CD4-positive, alpha-beta memory T cell (primary cell): Measurements from ENCODE around the gene SUPT6H. TPM values are rescaled to one million over a fixed set of nuclear protein-coding genes. Genes with fewer than 3 reads are reported as not detected.

Source experiments
- CTCF ChIA-PET: fragments of 350-600 bp; sonication (Branson Sonifier 250); formaldehyde crosslinking; loops from one replicate; lab custom pipeline; 2021; ENCODE audit warnings: inconsistent platforms; ENCODE audit not compliant: partially characterized antibody; lab: Charles Lee
- POLR2A ChIA-PET: fragments of 350-600 bp; sonication (Branson Sonifier 250); formaldehyde crosslinking; loops from one replicate; lab custom pipeline; 2021; ENCODE audit not compliant: partially characterized antibody; lab: Charles Lee
- DNase-seq, 5 donors: peaks; one replicate each; pipeline versions ENCODE4 v3.0.0 to v3.0.0-alpha.2; 2020 to 2022; ENCODE audit warnings: mixed read lengths in 1 of 5
- H3K27ac ChIP-seq: one replicate; pipeline ENCODE4 v1.7.0; 2013; ENCODE audit warnings: low read depth, low read length
- H3K27me3 ChIP-seq: 2 replicates; pipeline ENCODE4 v1.7.0; 2013; ENCODE audit warnings: mild to moderate bottlenecking, low read length, moderate library complexity; ENCODE audit not compliant: insufficient read depth
- H3K36me3 ChIP-seq: 2 replicates; pipeline ENCODE4 v1.7.0; 2013; ENCODE audit warnings: mild to moderate bottlenecking, low read length, moderate library complexity; ENCODE audit not compliant: insufficient read depth
- H3K4me1 ChIP-seq: 2 replicates; pipeline ENCODE4 v1.7.0; 2013; ENCODE audit warnings: mild to moderate bottlenecking, low read length, moderate library complexity; ENCODE audit not compliant: insufficient read depth
- H3K4me3 ChIP-seq, 2 donors: one replicate each; pipeline ENCODE4 v1.7.0; 2013; ENCODE audit warnings: low read length in 2 of 2, mild to moderate bottlenecking in 1 of 2
- H3K9me3 ChIP-seq, 2 donors: one replicate each; pipeline ENCODE4 v1.7.0; 2013; ENCODE audit warnings: low read length in 2 of 2, control low read depth in 1 of 2; ENCODE audit not compliant: control insufficient read depth in 1 of 2
- H3K27ac Mint-ChIP-seq, 7 donors: one replicate each; pipeline ENCODE4 v1.8.0; 2020 to 2021; ENCODE audit warnings: mixed read lengths in 7 of 7, mild to moderate bottlenecking in 6 of 7, inconsistent platforms in 3 of 7, moderate library complexity in 3 of 7
- H3K27me3 Mint-ChIP-seq, 2 donors: one replicate each; pipeline ENCODE4 v1.8.0; 2020 to 2021; ENCODE audit warnings: mixed read lengths in 2 of 2
- H3K36me3 Mint-ChIP-seq, 2 donors: one replicate each; pipeline ENCODE4 v1.8.0; 2020 to 2021; ENCODE audit warnings: mixed read lengths in 2 of 2, inconsistent platforms in 1 of 2, mild to moderate bottlenecking in 1 of 2
- H3K4me1 Mint-ChIP-seq, 4 donors: one replicate each; pipeline ENCODE4 v1.8.0; 2020 to 2021; ENCODE audit warnings: mixed read lengths in 4 of 4, mild to moderate bottlenecking in 1 of 4
- H3K4me3 Mint-ChIP-seq, 8 donors: one replicate each; pipeline ENCODE4 v1.8.0; 2020 to 2021; ENCODE audit warnings: mixed read lengths in 8 of 8, mild to moderate bottlenecking in 7 of 8, moderate library complexity in 6 of 8, inconsistent platforms in 3 of 8
- H3K9me3 Mint-ChIP-seq, 8 donors: one replicate each; pipeline ENCODE4 v1.8.0; 2020 to 2021; ENCODE audit warnings: mixed read lengths in 8 of 8, mild to moderate bottlenecking in 5 of 8, inconsistent platforms in 3 of 8, moderate library complexity in 1 of 8
- intact Hi-C: fragments of 100-400 bp; cut with micrococcal nuclease; formaldehyde crosslinking; loops from one replicate; pipeline ENCODE4 v1.15.1; 2023
- polyA plus RNA-seq, 2 donors: library from polyadenylated mRNA; unstranded; fragments of 300-500 nt; fragmentation: Illumina TruSeq; gene quantifications; one replicate each; pipeline ENCODE4 v1.2.3, GENCODE V29; 2021
- total RNA-seq, 2 experiments: library from RNA; stranded (reverse); gene quantifications; one replicate each; pipeline ENCODE4 v1.2.3, GENCODE V29; 2021

Gene SUPT6H
- total and polyA plus RNA-seq, 4 experiments from 2014 or later: 0.81 to 102 (median 60.2) TPM

DNA sequence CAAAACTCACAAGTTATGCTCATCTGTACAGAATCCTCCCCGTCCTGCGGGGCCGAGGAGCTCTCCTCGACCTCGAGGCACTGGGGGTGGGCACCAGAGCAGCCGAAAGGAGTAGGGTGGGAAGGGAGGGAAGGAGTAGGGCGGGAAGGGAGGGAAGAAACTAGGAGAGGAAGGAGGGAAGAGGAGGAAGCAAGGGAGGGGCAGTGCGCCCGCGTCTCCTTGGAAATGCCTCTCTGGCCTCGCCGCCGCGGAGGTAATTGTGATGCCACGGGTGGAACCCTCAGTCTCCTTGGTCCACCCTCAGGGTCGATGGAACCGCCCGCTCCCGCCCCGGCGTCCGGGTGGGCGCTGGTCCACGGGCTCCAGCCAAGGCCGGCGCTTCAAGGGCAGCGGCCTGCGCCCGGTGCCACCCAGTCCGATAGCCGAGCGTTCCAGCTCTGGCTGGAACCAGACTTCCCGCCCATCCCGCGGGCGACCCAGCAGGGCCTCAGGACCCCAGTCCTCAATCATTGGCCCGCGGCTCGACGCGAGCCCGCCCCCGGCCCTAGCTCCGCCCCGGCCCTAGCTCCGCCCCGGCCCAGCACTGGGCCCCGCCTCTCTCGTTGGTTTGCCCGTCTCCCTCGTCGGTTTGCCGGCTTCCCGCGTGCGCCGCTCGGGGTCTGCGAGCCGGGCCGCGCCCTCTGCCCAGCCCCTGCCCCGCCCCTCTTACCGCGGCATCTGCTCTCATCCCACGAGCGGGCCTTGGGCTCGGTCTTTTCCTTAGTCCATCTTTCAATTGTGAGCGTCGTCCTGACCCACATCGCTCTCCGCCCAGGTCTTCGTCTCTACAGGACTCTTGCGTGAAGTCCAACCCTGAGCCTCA lies 49.1 kb downstream of the SUPT6H start:
- POLR2A ChIA-PET: interaction anchor here (0.6 to 7.3 kb wide), 20 partner anchors 9 to 241 kb away, joined by 3 to 93 read pairs (median 6); partner anchors contain the start of genes BLTP2, FLOT2, NEK8 and PHF12
- Mint-ChIP-seq H3K4me1 (peaks cover 13 to 30% (median 20%) of the 10 kb centered on the region in 4 donors), H3K9me3 (peaks cover 0 to 2% (median 0%) of the 10 kb centered on the region in 8 donors), H3K27me3 (peaks cover 4 to 11% of the 10 kb centered on the region in 2 donors), H3K4me3 (peak overlapping the region; percentile 91 to 95 (median 94)), H3K36me3 (peaks cover 4% of the 10 kb centered on the region in 2 donors), H3K27ac (peak overlapping the region; percentile 92 to 97 (median 96))
- H3K27me3 ChIP-seq: peaks cover 7% of the 10 kb centered on the region
- H3K27ac ChIP-seq: peak overlapping the region; percentile 85
- CTCF ChIA-PET: interaction anchor here (1.1 to 3.5 kb wide), 8 partner anchors 9 to 376 kb away, joined by 3 to 22 read pairs (median 6); partner anchors contain the start of genes IFT20, NEK8, RPL23A and TLCD1
- peak overlapping the region; percentile 63 to 69 for H3K4me3 ChIP-seq
- peaks cover 13% of the 10 kb centered on the region for H3K4me1 ChIP-seq
- H3K36me3 ChIP-seq: no peaks in the 10 kb centered on the region
- intact Hi-C loops: loop anchor here (1.0 to 2.0 kb wide), 2 partner anchors 8 to 48 kb away; partner anchors contain the start of genes RPL23A and SUPT6H
- DNase-seq: peak; percentile 85 to 88 (median 87)
- no peaks in the 10 kb centered on the region for H3K9me3 ChIP-seq

- Mint-ChIP-seq H3K27me3 (peaks cover 6 to 14% of the 10 kb centered on the region in 2 donors), H3K27ac (peak within 1 kb of the TSS; percentile 92 to 97 (median 96)), H3K4me1 (peaks cover 13 to 30% (median 19%) of the 10 kb centered on the region in 4 donors), H3K9me3 (peaks cover 0 to 2% (median 0%) of the 10 kb centered on the region in 8 donors), H3K4me3 (peak within 1 kb of the TSS; percentile 91 to 95 (median 94)), H3K36me3 (peaks cover 3 to 4% of the 10 kb centered on the region in 2 donors)
- Histone ChIP-seq H3K27me3 (peaks cover 10% of the 10 kb centered on the region), H3K4me3 (peak within 1 kb of the TSS; percentile 63 to 69), H3K27ac (peak within 1 kb of the TSS; percentile 85), H3K4me1 (peaks cover 13% of the 10 kb centered on the region), H3K36me3 (no peaks in the 10 kb centered on the region), H3K9me3 (no peaks in the 10 kb centered on the region)
- ChIA-PET CTCF (interaction anchor here (1.1 to 3.5 kb wide), 8 partner anchors 8 to 376 kb away, joined by 3 to 22 read pairs (median 6); partner anchors contain the start of genes IFT20, NEK8, RPL23A and TLCD1), POLR2A (interaction anchor here (0.8 to 7.3 kb wide), 18 partner anchors 10 to 241 kb away, joined by 3 to 93 read pairs (median 7); partner anchors contain the start of genes BLTP2, DHRS13, FLOT2 and NEK8)
- peak in 1 of 5 donors; percentile 53 for DNase-seq
- intact Hi-C loops: loop anchor here (1.0 to 2.0 kb wide), 2 partner anchors 8 to 49 kb away; partner anchors contain the start of genes RPL23A and SUPT6H
Observed at GRCh38 chr17:28711723-28712031, 49.7 kb downstream of the SUPT6H start, which contains the start of gene PROCA1. TSS of gene PROCA1 (minus strand) at chr17:28711888. CDS start at chr17:28711660, 228 bp downstream.

- DNase-seq: peak; percentile 51 to 79 (median 60)
- POLR2A ChIA-PET: interaction anchor here (0.8 to 7.3 kb wide), 15 partner anchors 9 to 240 kb away, joined by 3 to 93 read pairs (median 10); partner anchors contain the start of genes BLTP2, DHRS13, NEK8 and PHF12
- peaks cover 16% of the 10 kb centered on the region for H3K4me1 ChIP-seq
- Mint-ChIP-seq H3K36me3 (peaks cover 3 to 4% of the 10 kb centered on the region in 2 donors), H3K27me3 (peaks cover 6 to 14% of the 10 kb centered on the region in 2 donors), H3K9me3 (peaks cover 0 to 2% (median 0%) of the 10 kb centered on the region in 8 donors), H3K4me3 (peak overlapping the region; percentile 91 to 95 (median 94)), H3K27ac (peak overlapping the region; percentile 92 to 97 (median 96)), H3K4me1 (peaks cover 13 to 28% (median 19%) of the 10 kb centered on the region in 4 donors)
- H3K27me3 ChIP-seq: peaks cover 11% of the 10 kb centered on the region
- intact Hi-C loops: no loop called here
- peak overlapping the region; percentile 63 to 69 for H3K4me3 ChIP-seq
- peak overlapping the region; percentile 85 for H3K27ac ChIP-seq
- no peaks in the 10 kb centered on the region for H3K36me3 ChIP-seq
- CTCF ChIA-PET: interaction anchor here (1.1 to 3.5 kb wide), 7 partner anchors 8 to 377 kb away, joined by 3 to 22 read pairs (median 8); partner anchors contain the start of genes IFT20, NEK8, RPL23A and TLCD1
- no peaks in the 10 kb centered on the region for H3K9me3 ChIP-seq
Observed at GRCh38 chr17:28712032-28712704, 50.2 kb downstream of the SUPT6H start.

- H3K4me1 ChIP-seq: peaks cover 20% of the 10 kb centered on the region
- H3K36me3 ChIP-seq: no peaks in the 10 kb centered on the region
- Mint-ChIP-seq H3K4me1 (peaks cover 10 to 22% (median 16%) of the 10 kb centered on the region in 4 donors), H3K27ac (peak overlapping the region; percentile 87 to 97 (median 96)), H3K27me3 (peaks cover 7 to 14% of the 10 kb centered on the region in 2 donors), H3K9me3 (peaks cover 0 to 2% (median 0%) of the 10 kb centered on the region in 8 donors), H3K36me3 (peaks cover 3 to 4% of the 10 kb centered on the region in 2 donors), H3K4me3 (peak overlapping the region; percentile 91 to 95 (median 94))
- ChIA-PET POLR2A (interaction anchor here (0.8 to 7.3 kb wide), 10 partner anchors 8 to 239 kb away, joined by 3 to 93 read pairs (median 13); partner anchors contain the start of genes DHRS13, NEK8, PHF12 and PIGS), CTCF (interaction anchor here (1.1 to 3.5 kb wide), 3 partner anchors 7 to 68 kb away, joined by 3 to 22 read pairs (median 9); partner anchors contain the start of genes BLTP2, NEK8, RPL23A and TLCD1)
- no peaks in the 10 kb centered on the region for H3K9me3 ChIP-seq
- H3K27me3 ChIP-seq: peaks cover 11% of the 10 kb centered on the region
- H3K4me3 ChIP-seq: no peak overlapping the region
- H3K27ac ChIP-seq: peak overlapping the region; percentile 85
- DNase-seq: no peak
- intact Hi-C loops: no loop called here
Observed at GRCh38 chr17:28712705-28713415, 50.9 kb downstream of the SUPT6H start.

DNA sequence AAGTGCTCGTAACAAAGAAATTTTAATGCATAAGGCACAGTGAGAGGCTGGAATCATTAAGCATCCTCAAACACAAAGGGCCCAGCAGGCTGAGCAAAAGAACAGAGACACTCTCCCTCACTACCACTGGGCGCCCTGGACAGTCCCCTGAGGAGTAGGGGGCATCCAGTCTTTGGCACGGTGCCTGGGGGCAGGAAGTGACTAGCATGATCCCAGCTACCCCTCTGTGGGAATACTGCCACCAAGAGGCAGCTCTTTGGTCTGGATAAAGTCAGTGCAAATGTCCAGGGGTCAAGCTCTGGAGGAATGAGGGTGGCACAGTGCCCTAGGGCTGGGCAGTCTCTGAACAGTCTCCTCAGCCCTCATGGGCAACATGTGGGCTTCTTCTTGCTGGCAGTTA lies 52.3 kb downstream of the SUPT6H start:
- H3K4me3 ChIP-seq: no peak overlapping the region
- no peak overlapping the region for H3K27ac ChIP-seq
- intact Hi-C loops: no loop called here
- peak overlapping the region in 1 of 8 donors; percentile 18 for H3K4me3 Mint-ChIP-seq
- H3K9me3 Mint-ChIP-seq: no peaks in the 10 kb centered on the region
- H3K36me3 ChIP-seq: no peaks in the 10 kb centered on the region
- H3K27me3 Mint-ChIP-seq: peaks cover 9 to 16% of the 10 kb centered on the region in 2 donors
- DNase-seq: no peak
- peaks cover 3 to 4% of the 10 kb centered on the region in 2 donors for H3K36me3 Mint-ChIP-seq
- POLR2A ChIA-PET: no interaction called here
- CTCF ChIA-PET: interaction anchor here (1.7 to 3.5 kb wide), 2 partner anchors 12 to 13 kb away, joined by 7 to 22 read pairs; partner anchors contain the start of genes NEK8 and TLCD1
- peaks cover 15 to 34% (median 23%) of the 10 kb centered on the region in 4 donors for H3K4me1 Mint-ChIP-seq
- H3K27me3 ChIP-seq: peaks cover 11% of the 10 kb centered on the region
- no peak overlapping the region for H3K27ac Mint-ChIP-seq
- no peaks in the 10 kb centered on the region for H3K9me3 ChIP-seq
- H3K4me1 ChIP-seq: peaks cover 24% of the 10 kb centered on the region

GRCh38 chr17:28715217-28715616 lies 53.2 kb downstream of the SUPT6H start:
- Histone ChIP-seq H3K4me3 (no peak overlapping the region), H3K27ac (no peak overlapping the region), H3K9me3 (no peaks in the 10 kb centered on the region), H3K36me3 (no peaks in the 10 kb centered on the region), H3K27me3 (peaks cover 11% of the 10 kb centered on the region), H3K4me1 (peaks cover 26% of the 10 kb centered on the region)
- peaks cover 9 to 12% of the 10 kb centered on the region in 2 donors for H3K36me3 Mint-ChIP-seq
- H3K27me3 Mint-ChIP-seq: peaks cover 9 to 18% of the 10 kb centered on the region in 2 donors
- H3K4me1 Mint-ChIP-seq: peaks cover 18 to 43% (median 28%) of the 10 kb centered on the region in 4 donors
- H3K27ac Mint-ChIP-seq: peak overlapping the region in 1 of 7 donors; percentile 3
- DNase-seq: no peak
- intact Hi-C loops: loop anchor here (5.0 kb wide), 1 partner anchor 427 kb away; no protein-coding TSS in a partner anchor
- no peak overlapping the region for H3K4me3 Mint-ChIP-seq
- CTCF ChIA-PET: interaction anchor here (1.2 to 1.7 kb wide), 2 partner anchors 11 to 49 kb away, joined by 3 to 7 read pairs; partner anchors contain the start of gene TLCD1
- POLR2A ChIA-PET: no interaction called here
- H3K9me3 Mint-ChIP-seq: no peaks in the 10 kb centered on the region
